Right atrium auricular region (tissue), 2 donors: ENCODE measurements around the gene HSD17B11. TPM values are rescaled to one million over a fixed set of nuclear protein-coding genes. Genes with fewer than 3 reads are reported as not detected.
"Not testable (repeated sequence)": the region's sequence is repeated elsewhere in the genome, so short reads cannot be mapped to it uniquely, and the experiment has no call there.

ENCODE experiments used
- DNase-seq: peaks from one replicate; pipeline ENCODE4 v3.0.0-alpha.2; 2019; ENCODE audit warnings: low spot score
- H3K27ac ChIP-seq, 2 donors: fragments of 200-600 bp; sonication (generic); 1 replicate in 1 of 2; 2 replicates in 1 of 2; pipeline ENCODE4 v1.5.1; 2016 to 2019
- H3K27me3 ChIP-seq, 2 donors: fragments of 200-600 bp; sonication (generic); one replicate each; pipeline versions ENCODE4 v1.5.1 to v1.6.0; 2017 to 2019
- H3K36me3 ChIP-seq: fragments of 200-600 bp; sonication (generic); one replicate; pipeline ENCODE4 v1.5.1; 2016
- H3K4me1 ChIP-seq, 2 donors: fragments of 200-600 bp; sonication (generic); one replicate each; pipeline versions ENCODE4 v1.5.1 to v1.6.0; 2017 to 2019
- H3K4me3 ChIP-seq, 2 donors: fragments of 200-600 bp; sonication (generic); 1 replicate in 1 of 2; 2 replicates in 1 of 2; pipeline ENCODE4 v1.5.1; 2017 to 2019; ENCODE audit warnings: mild to moderate bottlenecking in 1 of 2, moderate library complexity in 1 of 2
- H3K9me3 ChIP-seq, 2 donors: fragments of 200-600 bp; sonication (generic); one replicate each; pipeline ENCODE4 v1.5.1; 2019
- CTCF ChIP-seq, 2 donors: fragments of 200-600 bp; sonication (generic); IDR thresholded peaks; one replicate each; pipeline ENCODE4 v1.5.1; 2019; ENCODE audit warnings: antibody characterized with exemption in 2 of 2
- total RNA-seq, 2 donors: library from RNA; depleted of rRNA; stranded (reverse); fragments of >200 nt; gene quantifications; one replicate each; pipeline ENCODE4 v1.1.0, GENCODE V29; 2016

The HSD17B11 gene
- total RNA-seq, 2 donors from 2014 or later, result 32.4 to 33.8 TPM

DNA sequence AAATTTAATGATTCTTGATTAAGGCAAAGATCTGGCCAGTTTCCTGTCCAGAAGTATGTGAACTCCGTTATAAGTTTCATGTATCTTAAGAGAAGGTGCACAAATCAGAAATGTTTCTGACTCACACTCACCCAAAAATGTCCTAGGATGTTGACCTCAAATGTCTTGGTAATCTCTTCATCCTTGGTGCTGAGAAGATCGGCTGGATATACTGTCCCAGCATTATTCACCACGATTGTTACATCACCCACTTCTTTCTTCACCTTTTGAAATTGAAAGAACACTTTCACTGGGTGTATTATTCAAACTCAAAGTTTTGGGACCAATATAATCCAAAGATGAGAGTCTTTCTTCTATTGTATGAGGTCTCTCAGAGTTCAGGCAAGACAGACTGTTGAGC, 74.0 kb downstream of the HSD17B11 start:
- no peaks in the 10 kb centered on the region for H3K36me3 ChIP-seq
- H3K4me3 ChIP-seq, result no peak overlapping the region
- no peak for DNase-seq
- H3K27me3 ChIP-seq, result no peaks in the 10 kb centered on the region
- no peak for TF ChIP-seq CTCF (IDR thresholded peaks at IDR 0.05)
- no peaks in the 10 kb centered on the region for H3K9me3 ChIP-seq
- H3K27ac ChIP-seq, result no peak overlapping the region
- H3K4me1 ChIP-seq, result peaks cover 0 to 9% of the 10 kb centered on the region in 2 donors

- peak overlapping the region in 1 of 2 donors; percentile 21 for H3K27ac ChIP-seq
- DNase-seq, result not testable (repeated sequence)
Measured at GRCh38 chr4:87315000-87315399, 76.0 kb downstream of the HSD17B11 start.

DNA sequence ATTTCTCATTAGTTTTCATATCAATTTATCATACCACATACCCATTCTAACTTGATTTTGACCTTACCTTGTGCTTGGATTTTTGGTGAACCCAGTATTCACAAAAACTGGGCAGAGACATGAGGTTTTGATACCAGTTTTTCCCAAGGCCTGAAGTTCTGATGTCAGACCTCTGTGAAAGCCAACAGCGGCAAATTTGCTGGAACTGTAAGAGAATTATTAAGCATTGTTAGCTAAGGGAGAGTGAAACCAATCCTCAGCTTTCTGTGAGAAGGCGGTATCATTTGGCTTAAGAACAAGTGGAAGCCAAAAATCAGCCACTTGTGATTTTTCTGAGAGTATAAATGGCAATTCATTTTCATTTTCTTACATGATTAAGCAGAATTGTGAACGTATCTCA, 77.2 kb downstream of the HSD17B11 start:
- H3K27me3 ChIP-seq, result no peaks in the 10 kb centered on the region
- TF ChIP-seq CTCF (IDR thresholded peaks at IDR 0.05), result no peak
- no peak overlapping the region for H3K27ac ChIP-seq
- DNase-seq, result no peak
- no peak overlapping the region for H3K4me3 ChIP-seq
- H3K9me3 ChIP-seq, result no peaks in the 10 kb centered on the region
- H3K4me1 ChIP-seq, result peaks cover 0 to 9% of the 10 kb centered on the region in 2 donors
- H3K36me3 ChIP-seq, result no peaks in the 10 kb centered on the region

More at GRCh38 chr4:87315000-87315399, 76.0 kb downstream of the HSD17B11 start:
- not testable (repeated sequence) for H3K27me3 ChIP-seq, H3K9me3 ChIP-seq, H3K4me3 ChIP-seq, H3K4me1 ChIP-seq, H3K36me3 ChIP-seq

GRCh38 chr4:87311684-87312083, 79.3 kb downstream of the HSD17B11 start:
- H3K9me3 ChIP-seq, result no peaks in the 10 kb centered on the region
- no peak overlapping the region for H3K27ac ChIP-seq
- H3K27me3 ChIP-seq, result no peaks in the 10 kb centered on the region
- H3K4me1 ChIP-seq, result peaks cover 0 to 9% of the 10 kb centered on the region in 2 donors
- no peak for DNase-seq
- TF ChIP-seq CTCF (IDR thresholded peaks at IDR 0.05), result no peak
- H3K4me3 ChIP-seq, result no peak overlapping the region
- H3K36me3 ChIP-seq, result no peaks in the 10 kb centered on the region

DNA sequence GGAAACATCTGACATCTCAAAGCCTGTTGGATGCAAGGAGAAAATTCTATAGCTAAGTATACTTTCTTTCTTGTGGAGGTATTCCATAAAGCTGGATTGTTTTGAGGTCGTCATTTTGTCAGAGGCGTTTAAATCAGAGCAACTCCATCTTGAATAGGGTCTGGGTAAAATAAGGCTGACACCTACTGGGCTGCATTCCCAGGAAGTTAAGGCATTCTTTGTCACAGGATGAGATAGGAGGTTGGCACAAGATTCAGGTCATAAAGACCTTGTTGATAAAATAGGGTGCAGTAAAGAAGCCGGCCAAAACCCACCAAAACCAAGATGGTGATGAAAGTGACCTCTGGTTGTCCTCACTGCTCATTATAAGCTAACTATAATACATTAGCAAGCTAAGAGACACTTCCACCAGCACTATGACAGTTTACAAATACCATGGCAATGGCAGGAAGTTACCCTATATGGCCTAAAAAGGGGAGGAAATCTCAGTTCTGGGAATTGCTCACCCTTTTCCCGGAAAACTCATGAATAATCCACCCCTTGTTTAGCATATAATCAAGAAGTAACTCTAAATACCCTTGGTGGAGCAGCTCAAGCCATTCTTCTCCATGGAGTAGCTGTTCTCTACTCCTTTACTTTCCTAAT, 80.2 kb downstream of the HSD17B11 start:
- H3K4me1 ChIP-seq, result peaks cover 0 to 9% of the 10 kb centered on the region in 2 donors
- no peaks in the 10 kb centered on the region for H3K27me3 ChIP-seq
- TF ChIP-seq CTCF (IDR thresholded peaks at IDR 0.05), result no peak
- H3K36me3 ChIP-seq, result no peaks in the 10 kb centered on the region
- DNase-seq, result no peak
- no peaks in the 10 kb centered on the region for H3K9me3 ChIP-seq
- H3K4me3 ChIP-seq, result no peak overlapping the region
- no peak overlapping the region for H3K27ac ChIP-seq

DNA sequence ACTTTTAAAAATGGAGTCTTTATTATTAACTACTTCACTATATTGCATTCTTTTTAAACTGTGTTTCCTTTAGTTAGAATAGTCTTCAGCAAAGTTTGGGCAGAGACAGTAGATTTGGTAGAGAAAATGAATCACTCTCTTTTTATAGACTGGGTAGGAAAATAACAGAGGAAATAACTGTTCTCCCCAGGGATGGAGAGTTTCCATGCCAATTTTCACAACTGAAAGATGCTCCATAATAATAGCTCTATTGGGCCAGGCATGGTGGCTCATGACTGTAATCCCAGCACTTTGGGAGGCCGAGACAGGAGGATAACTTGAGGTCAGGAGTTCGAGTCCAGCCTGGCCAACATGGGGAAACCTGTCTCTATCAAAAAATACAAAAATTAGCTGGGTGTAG, 81.4 kb downstream of the HSD17B11 start:
- no peak overlapping the region for H3K27ac ChIP-seq
- DNase-seq, result no peak

More for the DNA sequence above, 81.4 kb downstream of the HSD17B11 start:
- H3K9me3 ChIP-seq, result no peaks in the 10 kb centered on the region
- H3K27me3 ChIP-seq, result no peaks in the 10 kb centered on the region
- H3K4me1 ChIP-seq, result peaks cover 0 to 9% of the 10 kb centered on the region in 2 donors
- TF ChIP-seq CTCF (IDR thresholded peaks at IDR 0.05), result no peak
- no peak overlapping the region for H3K4me3 ChIP-seq
- no peaks in the 10 kb centered on the region for H3K36me3 ChIP-seq
